HFF-Myc (cell line): ENCODE measurements around the gene TRAF2.
A peak's percentile ranks its signal among the peaks of the same experiment; 100 is the strongest.

Experiments used
- DNase-seq: peaks from one replicate; pipeline ENCODE4 v3.0.0-alpha.2; 2011; ENCODE audit warnings: low read depth; ENCODE audit errors: extremely low read depth
- H3K4me3 ChIP-seq: replicated peaks from 2 replicates; pipeline ENCODE4 v1.5.1; 2011; ENCODE audit warnings: low read depth, mild to moderate bottlenecking, control low read depth, low read length
- TF ChIP-seq, protein P1 (sequence below): IDR thresholded peaks from 2 replicates; pipeline ENCODE4 v1.5.1; 2012; ENCODE audit warnings: mild to moderate bottlenecking, low read depth, low read length, control low read depth; ENCODE audit errors: missing control alignments

TRAF2 gene

DNA sequence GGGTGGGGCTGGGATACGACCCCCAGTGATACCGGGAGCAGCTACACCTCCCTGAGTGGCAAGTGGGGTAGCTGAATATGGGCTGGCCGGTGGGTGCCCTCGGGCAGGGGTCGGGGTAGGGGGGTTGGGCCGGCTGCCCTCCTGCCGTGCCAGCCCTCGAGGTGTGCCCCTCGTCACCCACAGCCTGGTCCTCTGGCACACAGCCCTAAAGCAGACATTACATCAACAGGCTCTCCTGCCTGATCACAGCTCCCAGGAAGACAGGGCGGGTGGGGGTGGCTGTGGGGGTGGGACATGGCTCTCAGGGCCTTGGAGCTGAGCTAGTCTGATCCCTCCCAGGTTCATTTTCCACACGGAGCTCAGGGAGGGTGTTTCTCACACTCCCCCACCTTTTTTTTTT is 35.0 kb downstream of the TRAF2 start:
- DNase-seq, result no peak
- TF ChIP-seq, protein P1, sequence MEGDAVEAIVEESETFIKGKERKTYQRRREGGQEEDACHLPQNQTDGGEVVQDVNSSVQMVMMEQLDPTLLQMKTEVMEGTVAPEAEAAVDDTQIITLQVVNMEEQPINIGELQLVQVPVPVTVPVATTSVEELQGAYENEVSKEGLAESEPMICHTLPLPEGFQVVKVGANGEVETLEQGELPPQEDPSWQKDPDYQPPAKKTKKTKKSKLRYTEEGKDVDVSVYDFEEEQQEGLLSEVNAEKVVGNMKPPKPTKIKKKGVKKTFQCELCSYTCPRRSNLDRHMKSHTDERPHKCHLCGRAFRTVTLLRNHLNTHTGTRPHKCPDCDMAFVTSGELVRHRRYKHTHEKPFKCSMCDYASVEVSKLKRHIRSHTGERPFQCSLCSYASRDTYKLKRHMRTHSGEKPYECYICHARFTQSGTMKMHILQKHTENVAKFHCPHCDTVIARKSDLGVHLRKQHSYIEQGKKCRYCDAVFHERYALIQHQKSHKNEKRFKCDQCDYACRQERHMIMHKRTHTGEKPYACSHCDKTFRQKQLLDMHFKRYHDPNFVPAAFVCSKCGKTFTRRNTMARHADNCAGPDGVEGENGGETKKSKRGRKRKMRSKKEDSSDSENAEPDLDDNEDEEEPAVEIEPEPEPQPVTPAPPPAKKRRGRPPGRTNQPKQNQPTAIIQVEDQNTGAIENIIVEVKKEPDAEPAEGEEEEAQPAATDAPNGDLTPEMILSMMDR, result no peak
- H3K4me3 ChIP-seq, result no peak overlapping the region

DNA sequence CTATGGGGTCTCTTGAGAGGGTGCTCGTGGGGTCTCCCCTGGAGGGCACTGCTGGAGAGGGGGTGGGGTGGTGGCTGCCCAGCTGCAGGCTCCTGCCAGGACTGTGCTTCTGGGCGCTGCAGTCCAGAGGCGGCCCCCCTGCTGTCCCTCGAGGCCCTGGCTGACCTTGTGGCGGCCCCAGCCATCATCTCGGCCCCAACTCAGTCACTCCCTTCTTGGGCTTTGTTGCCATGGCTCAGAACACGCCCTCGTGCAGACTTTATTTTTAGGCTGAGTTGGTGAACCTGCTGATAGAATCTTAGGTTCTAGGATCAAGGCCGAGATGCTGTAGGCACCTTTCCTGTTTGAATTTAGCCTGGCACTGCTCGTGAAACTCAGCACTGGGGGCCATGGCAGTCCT is 35.4 kb downstream of the TRAF2 start:
- no peak overlapping the region for H3K4me3 ChIP-seq
- DNase-seq, result no peak
- TF ChIP-seq, protein P1, result no peak

DNA sequence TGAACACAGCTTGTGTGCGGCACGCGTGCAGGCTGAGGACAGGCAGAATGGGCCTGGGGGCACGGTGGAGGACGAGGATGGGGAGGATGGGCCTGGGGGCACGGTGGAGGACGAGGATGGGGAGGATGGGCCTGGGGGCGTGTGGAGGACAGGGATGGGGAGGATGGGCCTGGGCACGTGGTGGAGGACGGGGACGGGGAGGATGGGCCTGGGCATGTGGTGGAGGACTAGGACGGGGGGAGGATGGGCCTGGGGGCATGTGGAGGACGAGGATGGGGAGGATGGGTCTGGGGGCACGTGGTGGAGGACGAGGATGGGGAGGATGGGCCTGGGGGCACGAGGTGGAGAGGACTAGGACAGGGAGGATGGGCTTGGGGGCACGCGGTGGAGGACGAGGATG is 36.2 kb downstream of the TRAF2 start:
- TF ChIP-seq, protein P1, result no peak
- no peak for DNase-seq
- no peak overlapping the region for H3K4me3 ChIP-seq

DNA sequence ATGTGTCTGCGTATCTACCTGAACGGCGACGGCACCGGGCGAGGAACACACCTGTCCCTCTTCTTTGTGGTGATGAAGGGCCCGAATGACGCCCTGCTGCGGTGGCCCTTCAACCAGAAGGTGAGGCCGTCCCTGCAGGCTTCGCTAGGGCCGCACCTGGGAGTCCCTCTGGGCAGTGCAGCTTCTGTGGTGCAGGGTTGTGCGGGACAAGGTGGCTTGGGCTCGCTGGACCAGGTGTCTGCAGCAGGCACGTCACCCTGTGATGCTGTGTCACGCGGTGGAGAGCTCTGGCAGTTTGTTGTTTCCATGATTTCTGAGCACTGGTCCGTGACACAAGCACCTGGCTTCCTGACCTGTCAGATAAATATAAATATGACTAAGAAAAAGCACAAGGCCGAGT is 37.6 kb downstream of the TRAF2 start:
- H3K4me3 ChIP-seq, result no peak overlapping the region
- DNase-seq, result no peak
- TF ChIP-seq, protein P1, result no peak

DNA sequence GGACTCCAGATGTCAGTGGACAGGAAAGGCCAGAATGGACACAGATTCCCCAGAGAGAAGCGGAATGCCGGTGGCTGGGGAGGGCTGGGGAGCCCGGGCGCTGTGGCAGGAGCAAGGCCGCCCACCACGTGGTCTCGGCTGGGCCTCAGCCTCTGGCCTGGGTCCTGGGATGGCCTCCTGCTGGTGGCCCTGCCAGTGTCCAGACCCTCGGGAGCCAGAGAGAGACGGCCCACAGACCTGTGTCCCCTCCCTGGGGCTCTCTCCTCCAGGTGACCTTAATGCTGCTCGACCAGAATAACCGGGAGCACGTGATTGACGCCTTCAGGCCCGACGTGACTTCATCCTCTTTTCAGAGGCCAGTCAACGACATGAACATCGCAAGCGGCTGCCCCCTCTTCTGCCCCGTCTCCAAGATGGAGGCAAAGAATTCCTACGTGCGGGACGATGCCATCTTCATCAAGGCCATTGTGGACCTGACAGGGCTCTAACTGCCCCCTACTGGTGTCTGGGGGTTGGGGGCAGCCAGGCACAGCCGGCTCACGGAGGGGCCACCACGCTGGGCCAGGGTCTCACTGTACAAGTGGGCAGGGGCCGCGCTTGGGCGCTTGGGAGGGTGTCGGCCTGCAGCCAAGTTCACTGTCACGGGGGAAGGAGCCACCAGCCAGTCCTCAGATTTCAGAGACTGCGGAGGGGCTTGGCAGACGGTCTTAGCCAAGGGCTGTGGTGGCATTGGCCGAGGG is 39.3 kb downstream of the TRAF2 start:
- no peak for DNase-seq
- TF ChIP-seq, protein P1, result no peak
- H3K4me3 ChIP-seq, result no peak overlapping the region

DNA sequence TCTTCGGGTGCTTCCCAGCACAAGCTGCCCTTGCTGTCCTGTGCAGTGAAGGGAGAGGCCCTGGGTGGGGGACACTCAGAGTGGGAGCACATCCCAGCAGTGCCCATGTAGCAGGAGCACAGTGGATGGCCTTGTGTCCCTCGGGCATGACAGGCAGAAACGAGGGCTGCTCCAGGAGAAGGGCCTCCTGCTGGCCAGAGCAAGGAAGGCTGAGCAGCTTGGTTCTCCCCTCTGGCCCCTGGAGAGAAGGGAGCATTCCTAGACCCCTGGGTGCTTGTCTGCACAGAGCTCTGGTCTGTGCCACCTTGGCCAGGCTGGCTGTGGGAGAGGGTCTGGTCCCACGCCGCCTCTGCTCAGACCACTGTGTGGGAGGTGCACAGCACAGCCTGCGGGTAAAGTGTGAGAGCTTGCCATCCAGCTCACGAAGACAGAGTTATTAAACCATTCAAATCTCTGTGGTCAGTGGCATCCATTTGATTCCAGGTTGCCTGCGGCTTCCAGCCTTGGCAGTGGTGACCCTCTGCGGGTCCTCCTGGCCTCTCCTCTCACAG is 39.9 kb downstream of the TRAF2 start:
- DNase-seq, result no peak
- H3K4me3 ChIP-seq, result no peak overlapping the region
- TF ChIP-seq, protein P1, result peak; percentile 11
